Spinal cord (tissue), 4 donors: ENCODE results near the gene SEC61B. TPM values are rescaled to one million over a fixed set of nuclear protein-coding genes. Genes with fewer than 3 reads are reported as not detected.

Experiments used
- polyA plus RNA-seq, 2 donors: library from polyadenylated mRNA; unstranded; fragments of 120-200 nt; gene quantifications; one replicate each; pipeline ENCODE4 v1.2.1, GENCODE V29; 2013; ENCODE audit not compliant: insufficient read length in 2 of 2
- small RNA-seq: library from RNA; depleted of rRNA; stranded (forward); fragments of <200 nt; gene quantifications from one replicate; pipeline ENCODE3, GENCODE V24; 2014; ENCODE audit warnings: low replicate concordance
- total RNA-seq, 2 donors: library from RNA; depleted of rRNA in 1 of 2; stranded (reverse); fragments of 120-200 nt in 1 of 2; fragments of >200 nt in 1 of 2; gene quantifications; one replicate each; pipeline versions ENCODE4 v1.2.3 to v1.2.4, GENCODE V29; 2013 to 2014

The SEC61B gene
- total and polyA plus RNA-seq, 4 donors, result 39.6 to 168 (median 129) TPM

Small RNAs within 50 kb of the gene (small RNA-seq; reads per million reads assigned to genes)
- gene RN7SL794P, result not detected

Other genes with a start within 250 kb of the SEC61B start
- gene TGFBR1, start 117.2 kb upstream of the SEC61B start, total RNA-seq, result 10 to 100 TPM; 53.3 to 97.6 TPM
- gene TGFBR1, start 117.2 kb upstream of the SEC61B start, polyA plus RNA-seq, result 10 to 100 TPM; 25.1 to 36.4 TPM
- 10 to 100 TPM; 28.7 to 39.4 TPM for gene ALG2, start 340 bp upstream of the SEC61B start, total RNA-seq
- 10 to 100 TPM; 24.5 to 25.3 TPM for gene ALG2, start 340 bp upstream of the SEC61B start, polyA plus RNA-seq